HG02852 (cell line): ENCODE data around the gene S1PR1.
"Not testable (repeated sequence)": the region's sequence is repeated elsewhere in the genome, so short reads cannot be mapped to it uniquely, and the experiment has no call there.

Source experiments
- ATAC-seq: cut with Tn5 transposase; IDR thresholded peaks from one replicate; pipeline ENCODE4 v1.9.1; 2021; ENCODE audit warnings: mild to moderate bottlenecking, moderate library complexity; ENCODE audit not compliant: unreplicated experiment

The S1PR1 gene

DNA sequence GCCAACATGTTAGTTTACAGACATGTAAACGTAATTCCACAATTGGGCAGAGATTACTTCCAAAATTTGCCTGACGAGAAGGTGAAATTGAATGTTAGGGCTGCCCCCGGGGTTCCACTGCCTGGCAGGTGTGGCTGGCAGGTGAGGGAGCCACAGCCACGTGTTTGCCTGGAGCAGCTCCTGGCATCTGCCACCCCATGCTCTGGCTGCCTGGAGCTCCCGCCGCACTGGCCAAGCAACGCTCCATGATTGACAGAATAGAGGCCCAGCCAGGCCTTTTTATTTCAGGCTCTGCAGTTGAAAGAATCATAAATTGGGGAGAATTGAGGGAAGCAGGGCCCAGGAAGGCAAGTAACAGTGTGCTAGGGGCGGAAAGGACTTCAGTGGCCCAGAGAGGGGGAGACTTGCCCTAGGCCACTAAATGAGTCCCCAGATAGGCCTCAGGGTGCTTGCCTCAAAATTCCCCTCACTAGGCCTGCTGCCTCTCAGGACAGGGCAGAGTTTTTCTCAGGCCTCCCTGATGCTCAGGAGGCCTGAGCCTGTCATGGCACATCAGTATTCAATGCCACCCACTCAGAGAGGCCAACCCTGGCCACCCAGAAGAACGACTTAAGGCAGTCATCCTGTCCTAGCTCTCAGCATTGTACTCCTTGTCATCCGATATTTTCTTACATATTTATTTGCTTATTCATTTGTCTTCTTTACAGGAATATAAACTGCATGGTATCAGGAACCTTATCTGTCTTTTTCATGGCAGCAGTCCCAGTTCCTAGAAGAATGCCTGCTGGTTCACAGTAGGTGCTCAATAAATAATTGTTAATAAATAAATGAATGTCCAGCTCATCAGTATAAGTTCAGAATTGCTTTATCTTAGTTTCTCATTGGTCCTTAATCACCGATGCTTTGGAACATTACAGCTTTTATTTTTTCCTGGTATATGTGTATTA is 16.6 kb upstream of the S1PR1 start:
- ATAC-seq = no peak

DNA sequence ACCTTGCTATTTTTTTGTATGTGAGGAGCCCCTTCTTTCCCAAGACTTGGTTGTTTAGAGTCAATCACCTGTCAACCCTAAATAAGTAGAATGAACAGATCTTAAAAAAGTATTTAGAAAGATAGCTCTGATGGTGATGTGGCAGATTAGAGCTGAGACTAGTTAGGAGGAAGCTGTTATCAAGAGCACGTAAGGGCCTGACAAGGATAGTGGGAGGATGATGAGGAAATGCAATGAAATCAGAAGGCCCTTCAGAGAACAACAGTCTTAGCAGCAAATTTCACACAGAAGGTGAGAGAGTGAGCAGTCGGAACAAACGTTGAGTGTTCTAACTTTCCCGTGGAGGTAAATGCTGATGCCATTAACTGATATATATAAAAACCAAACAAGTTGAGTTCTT is 15.9 kb upstream of the S1PR1 start:
- no peak for ATAC-seq

DNA sequence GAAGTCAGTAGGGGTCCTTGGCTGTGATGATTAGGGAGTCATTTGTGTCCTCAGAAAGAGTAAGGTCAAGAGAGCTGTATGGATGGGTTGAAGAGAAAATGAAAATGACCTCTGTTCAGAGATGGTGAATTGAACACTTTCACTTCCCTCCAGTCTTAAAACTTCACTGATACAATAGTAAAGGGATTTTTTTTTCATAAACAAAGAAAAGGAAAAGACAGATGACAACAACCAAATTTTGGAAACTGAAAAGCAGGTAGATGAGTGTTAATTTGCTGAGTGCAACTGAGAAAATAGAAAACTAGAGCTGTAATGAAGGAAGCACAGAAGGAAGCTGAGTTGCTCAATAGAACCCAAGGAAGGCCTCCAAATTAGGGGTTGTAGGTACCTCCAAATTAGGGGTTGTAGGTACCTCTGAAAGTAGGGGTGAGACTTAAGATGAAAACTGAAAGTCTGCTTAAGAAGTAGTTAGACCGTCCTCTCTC is 14.8 kb upstream of the S1PR1 start:
- peak; percentile 98 for ATAC-seq

DNA sequence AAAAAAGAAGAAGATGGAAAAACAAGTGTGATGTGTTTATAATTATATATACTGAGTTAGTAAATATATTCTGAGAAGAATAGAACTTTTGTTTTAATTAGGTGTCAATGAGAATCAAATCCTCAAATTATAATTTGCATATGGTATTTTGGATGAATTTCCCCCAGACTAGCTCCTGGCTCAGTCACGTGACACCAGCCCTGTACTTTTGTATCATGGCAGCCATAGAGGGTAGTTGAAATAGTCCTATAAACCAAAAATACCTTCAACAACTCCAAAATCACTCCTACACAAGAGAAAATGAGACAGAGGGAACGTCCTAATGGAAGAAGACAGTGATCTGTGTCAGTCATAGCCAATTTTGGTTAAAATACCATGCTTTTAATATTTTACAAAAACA is 9.0 kb upstream of the S1PR1 start:
- no peak for ATAC-seq

DNA sequence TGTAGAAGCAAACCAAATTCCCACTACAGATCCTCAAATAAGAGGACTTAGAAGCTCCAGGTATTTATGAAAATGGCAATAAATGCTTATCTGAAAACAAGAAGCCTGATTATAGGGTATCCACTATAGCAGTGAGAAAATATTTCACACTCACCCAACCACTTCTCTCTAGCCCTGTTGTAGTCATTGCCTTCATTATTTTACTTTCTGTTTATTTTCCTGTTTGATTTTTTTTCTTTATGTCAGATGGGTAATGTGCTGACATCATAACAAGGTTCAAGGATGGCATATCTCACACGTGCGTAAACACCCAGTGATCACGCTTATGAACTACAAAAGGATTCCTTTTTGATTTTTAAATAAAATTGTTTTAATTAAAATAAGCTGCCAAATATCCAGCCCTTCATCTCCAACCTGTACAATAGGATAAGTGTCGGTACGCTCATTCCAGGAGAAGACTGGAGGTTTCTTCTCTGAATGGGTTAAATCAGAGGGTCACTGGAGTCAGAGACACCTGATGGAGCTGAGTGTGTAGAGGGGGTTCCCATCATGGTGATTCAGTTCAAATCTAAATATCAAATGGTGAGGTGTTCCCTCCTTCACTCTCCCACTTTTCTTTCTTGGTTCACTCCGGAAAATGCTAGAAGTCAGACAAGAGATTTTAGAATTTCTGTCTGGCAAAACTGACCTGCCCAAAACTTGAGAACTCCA is 8.2 kb upstream of the S1PR1 start:
- no peak for ATAC-seq

DNA sequence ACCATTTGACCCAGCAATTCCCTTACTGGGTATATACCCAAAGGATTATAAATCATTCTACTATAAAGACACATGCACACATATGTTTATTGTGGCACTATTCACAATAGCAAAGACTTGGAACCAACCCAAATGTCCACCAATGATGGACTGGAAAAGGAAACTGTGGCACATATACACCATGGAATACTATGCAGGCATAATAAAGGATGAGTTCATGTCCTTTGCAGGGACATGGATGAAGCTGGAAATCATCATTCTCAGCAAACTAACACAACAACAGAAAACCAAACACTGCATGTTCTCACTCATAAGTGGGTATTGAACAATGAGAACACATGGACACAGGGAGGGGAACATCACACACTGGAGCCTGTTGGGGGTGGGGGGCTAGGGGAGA is 4.6 kb upstream of the S1PR1 start:
- not testable (repeated sequence) for ATAC-seq

DNA sequence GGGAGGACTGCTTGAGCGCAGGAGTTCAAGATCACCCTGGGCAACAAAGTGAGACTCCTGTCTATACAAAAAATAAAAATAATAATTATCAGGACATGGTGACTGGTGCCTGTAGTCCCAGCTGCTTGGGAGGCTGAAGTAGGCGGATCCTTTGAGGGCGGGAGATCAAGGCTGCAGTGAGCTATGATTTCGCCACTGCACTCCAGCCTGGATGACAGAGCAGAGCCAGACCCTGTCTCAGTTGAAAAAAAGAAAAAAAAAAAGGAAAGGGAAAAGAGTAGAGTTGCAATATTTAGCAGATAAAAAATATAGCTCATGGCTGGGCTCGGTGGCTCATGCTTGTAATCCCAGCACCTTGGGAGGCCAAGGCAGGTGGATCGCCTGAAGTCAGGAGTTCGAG is 3.3 kb upstream of the S1PR1 start:
- no peak for ATAC-seq

DNA sequence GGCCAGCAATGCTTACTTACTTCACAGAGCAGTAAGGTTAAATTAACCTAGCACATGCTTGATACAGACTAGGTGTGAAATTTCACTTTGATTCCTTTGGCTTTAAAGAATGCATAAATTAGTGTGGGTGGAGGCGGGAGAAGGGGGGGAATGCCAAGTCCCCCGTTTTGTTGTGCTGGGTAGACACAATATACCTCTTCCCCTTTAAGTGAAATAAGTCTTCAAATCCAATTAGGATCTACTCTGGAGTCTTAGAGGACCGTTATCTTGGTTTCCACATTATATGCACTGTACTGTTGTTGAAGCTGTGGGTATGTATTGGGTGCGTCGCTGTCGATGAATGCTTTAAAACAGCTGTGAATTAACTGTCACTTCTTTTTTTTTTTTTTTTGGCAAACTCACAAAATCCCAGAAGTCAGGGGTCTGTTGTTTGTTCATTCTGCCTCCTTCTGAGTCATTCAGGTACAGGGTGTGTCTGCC is 1.6 kb upstream of the S1PR1 start:
- no peak for ATAC-seq

DNA sequence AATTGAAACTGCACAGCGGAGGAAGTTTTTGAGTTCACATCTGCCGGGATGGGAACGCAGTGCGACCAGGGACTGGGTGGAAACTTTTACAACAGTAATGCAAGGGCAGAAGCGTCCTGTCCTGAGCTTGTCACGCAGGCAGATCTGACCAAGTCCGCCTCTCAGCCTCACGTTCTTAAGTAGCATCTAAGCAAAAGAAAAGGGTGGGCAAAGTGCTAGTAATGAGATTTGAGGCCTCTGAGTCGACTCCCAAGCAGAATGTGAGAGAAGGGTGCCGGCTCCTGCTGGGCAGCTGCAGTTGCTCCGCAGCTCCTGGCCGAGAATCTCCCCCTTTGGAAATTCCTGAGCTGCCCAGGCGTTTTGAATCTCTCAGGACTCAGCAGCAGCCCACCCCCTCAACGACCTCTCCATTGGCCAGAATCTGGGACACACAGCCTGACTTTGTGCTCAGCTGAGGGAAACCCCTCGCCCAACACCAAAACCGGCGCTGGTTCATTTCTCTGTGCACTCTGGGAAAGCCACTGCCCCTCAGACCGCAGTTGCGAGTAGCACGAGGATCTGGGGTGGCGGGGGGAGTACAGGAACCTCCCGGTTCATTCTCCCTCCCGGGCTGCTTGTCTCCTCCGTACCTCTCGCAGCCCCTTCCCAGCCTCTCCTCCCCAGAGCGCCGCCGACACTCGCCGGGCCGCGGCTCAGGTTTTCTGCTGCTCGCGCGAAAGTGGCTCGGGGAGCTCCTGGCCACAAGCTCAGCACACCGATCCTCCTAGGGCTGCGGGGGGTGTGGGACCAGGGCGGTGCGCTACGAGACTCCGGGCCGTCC is 913 bp upstream of the S1PR1 start:
- ATAC-seq = peak; percentile 65

DNA sequence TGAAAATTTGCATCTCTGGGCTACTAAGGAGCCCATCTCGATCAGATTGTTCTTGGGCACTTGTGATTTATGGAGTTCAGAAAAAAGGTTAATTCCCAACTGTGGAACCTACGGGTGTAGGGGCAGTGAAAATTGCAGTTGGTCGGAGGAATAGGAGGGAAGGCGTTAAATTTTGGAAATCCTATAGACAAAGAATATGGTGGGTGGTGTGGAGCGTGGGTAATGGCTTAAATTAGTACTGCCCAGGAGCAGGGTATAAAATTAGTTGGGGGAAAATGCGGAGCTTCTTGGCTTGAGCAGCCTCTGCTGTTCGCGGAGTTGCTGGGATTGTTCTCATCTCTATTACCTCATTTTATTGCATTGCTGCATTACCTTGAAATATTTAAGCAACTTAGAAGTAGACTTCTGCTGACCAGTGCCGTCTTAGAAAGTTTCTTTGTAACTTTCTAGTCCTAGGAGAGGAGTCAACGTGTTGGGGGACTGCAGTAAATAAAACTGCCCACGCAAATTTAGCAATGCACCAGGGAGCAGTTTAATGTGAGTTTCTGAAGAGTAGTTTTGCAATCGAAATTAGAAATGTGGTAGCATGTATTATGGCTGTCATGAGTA is 514 bp downstream of the S1PR1 start:
- ATAC-seq = no peak

DNA sequence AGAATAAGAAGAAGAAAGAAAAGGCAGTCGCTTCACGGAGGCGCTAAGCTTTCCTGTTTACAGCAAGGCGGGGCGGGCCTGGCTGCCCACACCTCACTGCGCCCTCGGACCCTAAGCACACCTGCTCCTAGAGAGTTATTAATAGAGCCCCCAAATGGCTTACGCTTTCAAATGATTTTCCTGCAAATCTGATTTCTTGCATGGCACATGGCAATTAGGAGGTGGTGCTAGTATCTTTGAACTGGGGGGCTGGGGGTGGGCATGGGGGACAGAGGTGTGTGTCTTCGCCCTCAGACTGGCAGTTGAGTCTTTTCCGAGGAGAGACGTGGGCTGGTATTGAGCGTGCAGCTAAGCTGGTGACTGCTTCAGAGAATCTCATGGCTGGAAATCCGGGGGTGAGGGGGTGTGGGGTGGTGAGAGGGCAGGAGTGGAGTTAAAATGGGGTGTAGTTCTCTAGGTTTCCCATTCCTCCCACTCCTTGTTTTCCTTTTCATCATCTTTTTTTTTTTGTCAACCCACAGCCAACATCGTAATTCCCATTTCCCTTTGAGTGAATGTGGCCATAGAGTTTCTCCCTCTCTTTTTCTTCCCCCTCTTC is 1.3 kb downstream of the S1PR1 start:
- no peak for ATAC-seq

DNA sequence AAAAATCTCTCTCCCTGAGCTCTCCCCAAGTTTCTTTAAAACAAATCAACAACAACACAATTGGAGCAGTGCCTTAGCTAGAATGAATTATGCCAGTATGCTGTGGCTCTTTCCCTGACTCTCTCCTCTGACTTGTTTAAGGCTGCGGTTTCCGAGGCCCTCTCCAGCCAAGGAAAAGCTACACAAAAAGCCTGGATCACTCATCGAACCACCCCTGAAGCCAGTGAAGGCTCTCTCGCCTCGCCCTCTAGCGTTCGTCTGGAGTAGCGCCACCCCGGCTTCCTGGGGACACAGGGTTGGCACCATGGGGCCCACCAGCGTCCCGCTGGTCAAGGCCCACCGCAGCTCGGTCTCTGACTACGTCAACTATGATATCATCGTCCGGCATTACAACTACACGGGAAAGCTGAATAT is 1.9 kb downstream of the S1PR1 start:
- no peak for ATAC-seq

DNA sequence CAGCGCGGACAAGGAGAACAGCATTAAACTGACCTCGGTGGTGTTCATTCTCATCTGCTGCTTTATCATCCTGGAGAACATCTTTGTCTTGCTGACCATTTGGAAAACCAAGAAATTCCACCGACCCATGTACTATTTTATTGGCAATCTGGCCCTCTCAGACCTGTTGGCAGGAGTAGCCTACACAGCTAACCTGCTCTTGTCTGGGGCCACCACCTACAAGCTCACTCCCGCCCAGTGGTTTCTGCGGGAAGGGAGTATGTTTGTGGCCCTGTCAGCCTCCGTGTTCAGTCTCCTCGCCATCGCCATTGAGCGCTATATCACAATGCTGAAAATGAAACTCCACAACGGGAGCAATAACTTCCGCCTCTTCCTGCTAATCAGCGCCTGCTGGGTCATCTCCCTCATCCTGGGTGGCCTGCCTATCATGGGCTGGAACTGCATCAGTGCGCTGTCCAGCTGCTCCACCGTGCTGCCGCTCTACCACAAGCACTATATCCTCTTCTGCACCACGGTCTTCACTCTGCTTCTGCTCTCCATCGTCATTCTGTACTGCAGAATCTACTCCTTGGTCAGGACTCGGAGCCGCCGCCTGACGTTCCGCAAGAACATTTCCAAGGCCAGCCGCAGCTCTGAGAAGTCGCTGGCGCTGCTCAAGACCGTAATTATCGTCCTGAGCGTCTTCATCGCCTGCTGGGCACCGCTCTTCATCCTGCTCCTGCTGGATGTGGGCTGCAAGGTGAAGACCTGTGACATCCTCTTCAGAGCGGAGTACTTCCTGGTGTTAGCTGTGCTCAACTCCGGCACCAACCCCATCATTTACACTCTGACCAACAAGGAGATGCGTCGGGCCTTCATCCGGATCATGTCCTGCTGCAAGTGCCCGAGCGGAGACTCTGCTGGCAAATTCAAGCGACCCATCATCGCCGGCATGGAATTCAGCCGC is 2.5 kb downstream of the S1PR1 start:
- no peak for ATAC-seq

DNA sequence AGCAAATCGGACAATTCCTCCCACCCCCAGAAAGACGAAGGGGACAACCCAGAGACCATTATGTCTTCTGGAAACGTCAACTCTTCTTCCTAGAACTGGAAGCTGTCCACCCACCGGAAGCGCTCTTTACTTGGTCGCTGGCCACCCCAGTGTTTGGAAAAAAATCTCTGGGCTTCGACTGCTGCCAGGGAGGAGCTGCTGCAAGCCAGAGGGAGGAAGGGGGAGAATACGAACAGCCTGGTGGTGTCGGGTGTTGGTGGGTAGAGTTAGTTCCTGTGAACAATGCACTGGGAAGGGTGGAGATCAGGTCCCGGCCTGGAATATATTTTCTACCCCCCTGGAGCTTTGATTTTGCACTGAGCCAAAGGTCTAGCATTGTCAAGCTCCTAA is 3.2 kb downstream of the S1PR1 start:
- ATAC-seq = no peak

DNA sequence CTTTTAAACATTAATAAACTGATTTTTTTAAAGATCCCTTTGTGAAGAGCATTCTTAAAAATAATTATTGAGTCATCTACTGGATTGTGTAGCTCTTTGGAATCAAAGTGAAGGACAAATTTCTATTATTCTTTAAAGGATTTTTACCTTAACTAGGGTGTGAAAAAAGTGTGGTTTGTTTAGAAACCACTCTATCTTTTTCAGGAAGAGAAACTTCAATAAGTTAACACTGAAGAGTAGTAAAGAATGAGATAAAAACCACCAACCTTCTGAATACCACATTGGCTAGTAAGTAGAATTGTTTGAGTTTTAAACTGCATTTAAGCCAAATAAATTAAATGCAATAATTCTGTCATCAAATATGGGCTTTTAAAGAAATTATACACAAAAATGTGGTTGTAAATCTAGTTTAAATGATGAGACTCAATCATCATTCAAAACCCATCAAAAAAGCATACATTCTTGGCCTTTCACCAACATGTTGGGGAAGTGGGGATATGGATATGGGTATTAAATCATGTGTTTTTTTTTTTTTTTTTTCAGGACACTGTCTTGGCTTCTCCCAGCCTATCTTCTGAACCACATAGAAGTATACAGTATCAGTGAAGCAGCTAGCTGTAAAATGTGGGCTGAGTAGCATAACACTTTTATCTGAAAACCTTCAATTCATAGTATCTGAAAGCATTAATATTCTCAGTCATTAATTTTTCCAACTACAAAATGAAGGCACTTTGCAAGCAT is 4.8 kb downstream of the S1PR1 start:
- peak; percentile 36 for ATAC-seq

DNA sequence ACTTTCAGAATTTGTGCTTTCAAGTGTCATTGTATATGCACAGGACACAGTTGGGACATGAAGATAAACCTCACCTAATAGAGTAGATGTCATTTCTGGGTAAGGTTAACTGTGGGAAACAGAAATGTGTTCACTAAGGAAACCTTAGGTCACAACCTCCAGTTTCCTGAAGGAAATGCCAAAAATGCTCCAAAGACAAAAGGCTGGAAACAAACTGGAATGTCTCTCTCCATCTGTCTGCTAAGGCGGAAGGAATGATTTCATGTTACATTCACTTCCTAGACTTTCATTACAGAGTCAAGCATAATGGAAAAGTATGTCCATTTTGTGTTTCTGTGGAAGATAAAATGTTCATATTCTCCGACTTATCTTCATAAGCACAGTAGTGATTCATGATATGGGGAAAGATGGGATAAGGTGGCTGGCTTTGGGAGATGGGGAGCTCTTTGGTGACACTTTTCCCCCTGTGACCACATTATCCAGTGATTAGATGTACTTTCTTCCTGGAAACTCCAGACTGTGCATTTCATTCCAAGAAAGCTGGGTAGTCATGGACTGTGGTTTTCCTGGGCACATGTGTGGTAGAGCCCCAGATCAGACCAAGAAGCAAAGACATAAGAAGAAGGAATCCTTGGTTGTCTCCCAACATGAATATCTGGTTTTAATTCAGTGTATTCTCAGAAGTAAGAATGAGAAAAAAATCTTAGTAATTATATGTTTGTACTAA is 5.7 kb downstream of the S1PR1 start:
- ATAC-seq = no peak

DNA sequence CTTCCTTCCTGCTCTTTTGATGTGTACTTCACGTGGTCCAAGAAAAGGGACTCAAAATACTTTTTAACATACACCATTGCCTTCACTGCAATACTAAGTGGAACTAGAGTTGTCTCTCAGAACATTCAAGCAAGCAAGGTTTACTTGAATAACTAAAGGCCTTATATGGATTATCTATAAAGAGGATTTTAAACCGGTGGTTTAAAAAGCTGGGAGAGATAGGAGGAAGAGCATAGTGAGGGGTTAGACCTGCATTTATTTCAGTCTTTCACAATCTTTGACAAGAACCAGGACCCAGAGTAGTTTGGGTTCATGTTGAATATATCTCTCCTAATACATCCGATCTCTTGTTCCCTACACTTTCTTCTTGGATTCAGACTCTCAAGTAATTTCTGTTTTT is 6.9 kb downstream of the S1PR1 start:
- no peak for ATAC-seq

DNA sequence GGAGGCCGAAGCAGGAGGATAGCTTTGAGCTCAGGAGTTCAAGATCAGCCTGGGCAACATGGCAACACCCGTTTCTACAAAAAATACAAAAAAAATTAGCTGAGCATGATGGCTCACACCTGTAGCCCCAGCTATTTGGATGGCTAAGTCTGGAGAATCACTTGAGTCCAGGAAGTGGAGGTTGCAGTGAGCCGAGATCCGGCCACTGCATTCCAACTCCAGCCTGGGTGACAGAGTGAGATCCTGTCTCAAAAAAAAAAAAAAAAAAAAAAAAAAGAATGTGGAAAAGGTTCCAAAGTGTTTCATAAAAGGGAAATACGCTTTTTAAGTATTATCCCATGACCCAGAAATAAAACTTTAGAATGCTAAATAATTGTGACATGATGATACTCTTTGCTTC is 8.0 kb downstream of the S1PR1 start:
- no peak for ATAC-seq
